ENCODE measurements around the gene CHRNB2. TPM values are rescaled to one million over a fixed set of nuclear protein-coding genes. Genes with fewer than 3 reads are reported as not detected.

CHRNB2 gene
- total and polyA plus RNA-seq, 9 of the 15 experiments (the other 6 are each of a cell fraction or from before 2014, with no cell fraction given) = 0.01 TPM; not detected in 8

GRCh38 chr1:154614247-154614646, 46.7 kb downstream of the CHRNB2 start (continued):
- TF ChIP-seq ILF3 (IDR thresholded peaks at IDR 0.05; ENCODE audit: borderline replicate concordance) (no peak), HOXB6 (CRISPR knock-in tag; IDR thresholded peaks at IDR 0.05; ENCODE audit: borderline replicate concordance) (no peak), ETV1 (tag; conservative IDR thresholded peaks at IDR 0.05; ENCODE audit: low read depth) (no peak)
- TF ChIP-seq, protein P1, sequence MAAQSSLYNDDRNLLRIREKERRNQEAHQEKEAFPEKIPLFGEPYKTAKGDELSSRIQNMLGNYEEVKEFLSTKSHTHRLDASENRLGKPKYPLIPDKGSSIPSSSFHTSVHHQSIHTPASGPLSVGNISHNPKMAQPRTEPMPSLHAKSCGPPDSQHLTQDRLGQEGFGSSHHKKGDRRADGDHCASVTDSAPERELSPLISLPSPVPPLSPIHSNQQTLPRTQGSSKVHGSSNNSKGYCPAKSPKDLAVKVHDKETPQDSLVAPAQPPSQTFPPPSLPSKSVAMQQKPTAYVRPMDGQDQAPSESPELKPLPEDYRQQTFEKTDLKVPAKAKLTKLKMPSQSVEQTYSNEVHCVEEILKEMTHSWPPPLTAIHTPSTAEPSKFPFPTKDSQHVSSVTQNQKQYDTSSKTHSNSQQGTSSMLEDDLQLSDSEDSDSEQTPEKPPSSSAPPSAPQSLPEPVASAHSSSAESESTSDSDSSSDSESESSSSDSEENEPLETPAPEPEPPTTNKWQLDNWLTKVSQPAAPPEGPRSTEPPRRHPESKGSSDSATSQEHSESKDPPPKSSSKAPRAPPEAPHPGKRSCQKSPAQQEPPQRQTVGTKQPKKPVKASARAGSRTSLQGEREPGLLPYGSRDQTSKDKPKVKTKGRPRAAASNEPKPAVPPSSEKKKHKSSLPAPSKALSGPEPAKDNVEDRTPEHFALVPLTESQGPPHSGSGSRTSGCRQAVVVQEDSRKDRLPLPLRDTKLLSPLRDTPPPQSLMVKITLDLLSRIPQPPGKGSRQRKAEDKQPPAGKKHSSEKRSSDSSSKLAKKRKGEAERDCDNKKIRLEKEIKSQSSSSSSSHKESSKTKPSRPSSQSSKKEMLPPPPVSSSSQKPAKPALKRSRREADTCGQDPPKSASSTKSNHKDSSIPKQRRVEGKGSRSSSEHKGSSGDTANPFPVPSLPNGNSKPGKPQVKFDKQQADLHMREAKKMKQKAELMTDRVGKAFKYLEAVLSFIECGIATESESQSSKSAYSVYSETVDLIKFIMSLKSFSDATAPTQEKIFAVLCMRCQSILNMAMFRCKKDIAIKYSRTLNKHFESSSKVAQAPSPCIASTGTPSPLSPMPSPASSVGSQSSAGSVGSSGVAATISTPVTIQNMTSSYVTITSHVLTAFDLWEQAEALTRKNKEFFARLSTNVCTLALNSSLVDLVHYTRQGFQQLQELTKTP (IDR thresholded peaks at IDR 0.05; ENCODE audit: low read depth in 1 of 2, partially characterized antibody in 2 of 2) = no peak

GRCh38 chr1:154614901-154615300, 47.3 kb downstream of the CHRNB2 start:
- POLR2A ChIA-PET = interaction anchor here (0.6 kb wide), 1 partner anchor 1181 kb away, joined by 3 read pairs; no protein-coding TSS in a partner anchor
- Histone ChIP-seq H3K36me3 (ENCODE audit: control insufficient read depth, insufficient read depth, low read length) (peaks cover 12% of the 10 kb centered on the region; the same call in 2 of the 3 replicates), H3K27ac (ENCODE audit: extremely low read depth, low read depth, low read length) (no peak overlapping the region), H3K4me1 (replicated peaks in 1 of 2; ENCODE audit: control insufficient read depth in 2 of 2, insufficient read depth in 2 of 2, low read length in 2 of 2) (peaks cover 5 to 35% of the 10 kb centered on the region in 2 experiments), H4K20me1 (replicated peaks; ENCODE audit: control insufficient read depth, insufficient read depth, low read length) (peaks cover 28% of the 10 kb centered on the region; the same call in 1 of the 2 replicates), H3K27me3 (ENCODE audit: control insufficient read depth in 2 of 2, insufficient read depth in 2 of 2, low read length in 2 of 2) (no peaks in the 10 kb centered on the region), H3K9ac (ENCODE audit: insufficient read depth in 1 of 2, low read depth in 2 of 2, low read length in 2 of 2) (peak overlapping the region in 1 of 2 experiments; percentile 29; a peak in 1 of 4 replicates), H3K79me2 (ENCODE audit: control insufficient read depth, insufficient read depth, low read length) (peaks cover 66% of the 10 kb centered on the region), H3K4me2 (ENCODE audit: insufficient read depth, low read length) (no peak overlapping the region), H2AFZ (ENCODE audit: low read depth, low read length) (no peak overlapping the region), H3K9me3 (replicated peaks; ENCODE audit: control insufficient read depth, insufficient read depth, low read depth, low read length) (no peaks in the 10 kb centered on the region), H3K9me1 (ENCODE audit: control insufficient read depth, insufficient read depth, low read length) (peaks cover 9% of the 10 kb centered on the region), H3K4me3 (no peak overlapping the region)
- FAIRE-seq = no peak
- no peak for DNase-seq (ENCODE audit: extremely low read depth in 1 of 4, low spot score in 3 of 4)
- in situ Hi-C loops (cut with MboI) (no loop called here), intact Hi-C loops (cut with micrococcal nuclease) (no loop called here)
- ATAC-seq = peak; percentile 60
- TF ChIP-seq ZNF76 (CRISPR knock-in tag; IDR thresholded peaks at IDR 0.05; ENCODE audit: borderline replicate concordance) = no peak
- TF ChIP-seq FUS (optimal IDR thresholded peaks at IDR 0.05; ENCODE audit: low read depth, low read length) = no peak
- peak in 2 of 3 experiments; percentile 20 to 39; a peak in 4 of 6 replicates for TF ChIP-seq CTCF (IDR thresholded peaks at IDR 0.05 in 2 of 3, conservative IDR thresholded peaks at IDR 0.05 in 1 of 3; ENCODE audit: insufficient read depth in 2 of 3, low read depth in 1 of 3, low read length in 3 of 3)
- TF ChIP-seq RAD21 (CRISPR knock-in tag; conservative IDR thresholded peaks at IDR 0.05 in 1 of 2, IDR thresholded peaks at IDR 0.05 in 1 of 2) = peak in 1 of 2 experiments; percentile 30; a peak in 1 of 4 replicates
- CTCF ChIA-PET (ENCODE audit: low intra/inter-chr PET ratio) = no interaction called here
- BruUV-seq (replicated peaks) = no TSS peak
- WGBS (ENCODE audit: insufficient coverage, low coverage, missing lambda C conversion rate) = 72% methylated on average over 6 of the region's 6 CpGs
